C1 segment of cervical spinal cord (tissue), 14 donors: ENCODE results near the gene LENEP.

Experiments
- DNase-seq, 14 donors: peaks; one replicate each; lab custom pipeline; 2025; lab: John Stamatoyannopoulos, UW

Gene LENEP

DNA sequence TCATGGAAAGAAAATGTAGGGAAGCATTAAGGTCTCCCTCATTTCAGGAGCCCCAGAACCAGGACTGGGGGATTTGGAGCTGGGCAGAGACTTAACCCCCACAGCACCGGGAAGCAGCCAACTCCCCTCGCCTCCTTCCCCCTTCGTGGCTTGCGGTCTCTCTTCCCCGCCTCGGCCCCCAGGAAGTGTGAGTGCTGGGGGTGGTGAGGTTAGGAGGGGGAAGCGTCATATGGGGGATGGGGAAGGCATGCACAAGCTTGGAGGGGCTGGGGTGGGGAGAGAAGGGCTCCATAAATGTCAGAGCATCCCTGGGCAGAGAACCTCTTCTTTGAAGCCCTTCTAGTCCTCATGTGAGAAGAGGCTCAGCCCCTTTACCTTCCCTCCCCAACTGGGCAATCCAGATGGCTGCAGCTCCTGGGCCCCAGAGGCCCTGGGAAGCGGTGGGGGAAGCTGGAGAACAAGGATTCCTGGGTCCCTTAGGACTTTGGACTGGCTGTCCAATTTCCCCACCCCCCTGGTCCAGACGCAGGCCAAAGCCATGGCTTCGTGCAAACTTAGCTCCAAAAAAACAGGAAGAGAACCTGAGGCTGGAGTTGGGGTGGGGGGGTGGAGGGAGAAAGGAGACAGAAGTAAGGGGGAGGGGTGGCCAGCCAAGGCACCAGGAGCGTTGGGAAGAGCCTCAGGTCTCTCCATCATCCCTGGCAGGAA, 17.0 kb downstream of the LENEP start:
- DNase-seq, result peak in 2 of 14 donors; percentile 16 to 31

DNA sequence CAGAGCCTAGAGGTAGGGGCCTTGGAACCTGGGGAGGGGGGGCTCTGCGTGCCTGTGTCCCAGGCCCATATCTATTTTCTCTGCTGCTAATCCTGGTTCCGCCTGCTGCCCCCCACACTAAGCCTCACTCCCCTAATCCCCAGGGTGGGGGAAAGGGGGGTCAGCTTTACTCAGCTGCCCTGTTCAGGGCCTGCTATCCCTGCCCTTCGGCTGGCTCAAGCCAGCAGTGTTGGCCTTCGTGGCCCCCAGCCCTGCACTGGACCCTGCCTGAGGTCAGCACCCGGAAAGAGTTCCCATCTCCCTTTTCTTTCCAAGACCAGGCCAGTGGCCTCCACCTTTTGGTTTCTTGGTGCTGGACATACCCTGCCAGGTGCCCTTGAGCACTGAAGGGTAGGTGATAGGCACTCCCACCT, 17.6 kb downstream of the LENEP start:
- DNase-seq, result no peak

- DNase-seq, result no peak
Observed at GRCh38 chr1:155011437-155012025, 18.1 kb downstream of the LENEP start.

GRCh38 chr1:155012026-155012546, 18.7 kb downstream of the LENEP start:
- DNase-seq, result peak in 12 of 14 donors; percentile 18 to 93 (median 70)

GRCh38 chr1:155012776-155013602, 19.6 kb downstream of the LENEP start:
- no peak for DNase-seq

DNA sequence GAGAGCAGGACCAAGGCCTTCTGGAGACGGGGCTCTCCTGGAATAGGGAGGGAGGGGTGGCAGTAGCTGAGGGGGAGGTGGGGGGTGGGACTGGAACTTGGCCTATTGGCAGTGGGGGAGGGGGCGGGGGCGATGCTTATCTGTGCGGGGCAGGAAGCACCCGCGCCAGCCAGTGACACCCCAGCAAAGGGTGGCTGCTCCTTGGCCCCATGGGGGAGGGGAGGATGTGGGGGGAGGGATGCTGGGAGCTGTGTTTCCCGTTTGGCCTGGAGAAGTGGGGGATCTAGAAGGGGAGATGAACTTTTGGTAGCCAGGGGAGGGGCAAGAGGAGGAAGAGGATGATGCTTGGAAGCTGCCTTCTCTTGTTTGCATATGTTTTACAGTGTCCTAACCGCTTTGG, 20.2 kb downstream of the LENEP start:
- DNase-seq, result no peak

GRCh38 chr1:155014709-155015508, 21.5 kb downstream of the LENEP start:
- DNase-seq, result no peak

GRCh38 chr1:155015527-155016230, 22.3 kb downstream of the LENEP start:
- no peak for DNase-seq

GRCh38 chr1:155016231-155016831, 22.9 kb downstream of the LENEP start:
- DNase-seq, result no peak

- peak in 13 of 14 donors; percentile 60 to 89 (median 79) for DNase-seq
Observed at GRCh38 chr1:155017041-155017945, 23.9 kb downstream of the LENEP start.

DNA sequence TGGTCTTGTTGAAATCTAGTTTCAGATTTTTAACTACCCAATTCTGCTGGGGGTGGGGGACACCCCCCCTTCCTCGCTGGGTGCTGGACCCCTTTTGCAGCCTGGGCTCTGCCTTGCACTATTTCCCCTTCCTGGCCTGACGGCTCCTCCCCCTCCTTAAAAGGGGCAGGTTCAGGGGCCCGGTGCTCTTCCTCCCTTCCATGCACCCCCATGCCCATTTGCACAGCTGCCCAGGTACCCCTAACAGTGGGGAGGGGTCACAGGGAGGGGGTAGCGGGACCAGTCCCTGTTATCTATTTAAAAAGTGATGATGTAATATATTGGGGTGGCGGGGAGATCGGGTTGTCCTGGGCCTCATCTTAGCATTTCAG, 24.5 kb downstream of the LENEP start:
- no peak for DNase-seq

DNA sequence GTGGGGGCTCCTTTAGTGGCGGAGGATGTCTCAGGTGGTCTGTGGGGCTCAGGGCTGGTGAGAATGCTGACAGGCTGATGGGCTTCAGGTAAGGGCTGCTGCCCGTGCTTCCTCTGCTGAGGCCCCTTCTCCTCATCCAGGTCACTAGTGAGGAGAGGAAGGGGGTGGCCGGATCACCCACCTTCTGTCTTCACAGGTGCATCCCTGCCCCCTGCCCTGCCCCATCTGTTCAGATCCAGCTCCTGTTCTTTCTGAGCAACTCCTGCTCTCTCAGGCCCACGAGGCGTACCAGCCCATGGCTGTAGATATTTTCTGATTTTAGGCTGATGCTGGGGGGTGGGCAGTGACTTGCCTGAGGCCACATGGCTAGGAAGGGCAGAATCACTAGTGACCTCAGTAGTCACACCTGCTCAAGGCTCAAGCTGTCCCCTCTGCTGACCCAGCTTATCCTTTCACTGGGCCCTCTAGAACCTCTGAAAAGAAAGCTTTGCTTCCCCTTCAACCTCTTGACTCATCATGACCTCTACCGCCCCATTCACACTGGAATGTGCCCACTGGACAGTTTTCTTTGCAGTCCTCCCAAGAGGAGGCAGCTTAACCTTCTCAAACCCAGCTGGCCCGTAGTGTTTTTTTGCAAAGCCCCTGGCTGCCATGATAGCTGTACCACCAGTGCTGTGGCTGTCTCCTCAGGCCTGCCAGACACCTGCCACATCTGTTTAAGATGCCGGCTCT, 25.4 kb downstream of the LENEP start:
- no peak for DNase-seq

DNA sequence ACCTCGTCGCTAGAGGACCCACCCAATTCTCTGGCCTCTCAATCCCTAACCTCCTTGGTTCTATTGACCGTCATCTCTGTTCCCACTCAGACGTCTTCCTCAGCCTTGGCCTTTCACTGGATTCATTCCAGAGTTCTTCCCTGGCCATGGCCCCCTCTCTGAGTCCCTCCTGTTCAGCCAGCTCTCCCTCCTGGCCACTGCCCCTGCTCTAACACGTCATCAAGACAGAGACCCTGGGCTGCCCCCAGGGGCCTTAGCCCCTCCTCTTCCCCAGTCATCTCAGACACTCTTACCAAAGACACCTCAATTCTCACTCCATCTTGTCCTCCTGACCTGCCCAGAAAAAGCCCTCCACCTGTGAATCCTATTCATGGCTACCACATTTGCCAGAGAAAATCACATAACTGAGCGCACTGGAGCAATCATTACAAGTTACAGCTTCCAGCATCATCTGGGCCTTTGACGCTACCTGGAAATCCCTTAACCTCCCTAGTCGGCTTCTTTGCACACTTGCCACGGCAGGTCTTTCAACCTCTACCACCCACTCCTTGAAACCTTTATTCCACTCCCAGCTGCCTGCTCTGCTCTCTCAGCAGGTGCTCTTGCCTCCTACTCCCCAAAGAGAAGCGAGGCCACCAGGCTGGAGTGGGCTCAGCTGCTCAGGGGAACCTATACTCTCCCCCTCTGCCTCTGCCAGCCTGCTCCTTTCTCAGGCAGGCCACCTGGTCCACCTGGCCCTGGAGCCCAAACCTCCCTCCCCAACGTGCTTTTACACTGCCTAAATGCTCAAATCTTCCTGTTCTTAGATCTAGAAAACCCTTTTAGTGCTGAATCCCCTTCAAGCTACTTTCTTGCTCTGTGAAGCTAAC, 26.2 kb downstream of the LENEP start:
- DNase-seq, result no peak

DNA sequence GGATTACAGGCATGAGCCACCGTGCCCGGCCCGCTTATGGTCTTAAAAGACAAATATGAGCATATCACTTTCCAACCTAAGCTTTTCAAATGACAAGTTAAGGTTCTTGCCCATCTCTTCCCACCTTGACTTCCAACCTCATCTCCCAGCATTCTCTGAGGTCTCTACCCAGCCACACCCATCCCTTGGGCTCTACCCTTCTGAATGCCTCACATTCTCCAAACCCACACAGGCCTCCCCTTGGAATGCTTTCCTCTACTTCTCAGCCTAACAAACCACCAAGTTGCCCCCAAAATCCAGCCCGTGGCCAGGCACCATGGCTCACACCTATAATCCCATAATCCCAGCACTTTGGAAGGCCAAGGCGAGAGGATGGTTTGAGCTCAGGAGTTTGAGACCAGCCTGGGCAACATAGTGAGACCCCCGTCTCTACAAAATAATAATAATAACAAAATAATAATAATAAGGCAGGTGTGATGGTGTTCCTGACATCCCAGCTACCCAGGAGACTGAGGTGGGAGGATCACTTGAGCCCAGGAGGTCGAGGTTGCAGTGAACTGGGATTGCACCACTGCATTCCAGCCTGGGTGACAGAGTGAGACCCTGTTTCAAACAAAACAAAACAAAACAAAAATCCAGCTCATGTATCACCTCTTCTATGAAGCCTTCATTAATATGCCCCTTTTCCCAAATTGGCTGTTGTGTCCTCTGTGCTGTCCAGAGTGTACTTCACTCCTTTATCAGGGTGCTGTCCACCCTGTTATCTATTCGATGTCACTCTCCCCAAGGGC, 28.9 kb downstream of the LENEP start:
- no peak for DNase-seq

- no peak for DNase-seq
Observed at GRCh38 chr1:155022927-155023236, 29.5 kb downstream of the LENEP start.

DNA sequence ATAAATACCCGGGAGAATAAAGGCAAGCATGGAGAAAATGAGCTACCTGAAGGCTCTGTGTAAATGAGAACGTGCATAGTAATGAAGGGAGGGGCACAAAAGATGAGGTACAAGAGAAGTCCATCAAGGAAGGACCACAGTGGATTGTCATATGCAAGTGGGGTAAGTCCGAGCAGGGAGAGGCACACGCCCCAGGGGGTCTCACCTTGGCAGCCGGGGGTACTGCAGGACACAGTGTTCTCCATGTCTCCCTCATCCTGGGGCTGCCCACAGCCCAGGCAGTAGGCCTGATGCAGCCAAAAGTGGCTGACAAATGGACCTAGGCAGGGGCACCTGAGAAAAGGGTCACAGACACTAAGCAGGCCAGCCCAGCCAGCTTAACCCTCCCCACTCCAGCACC, 30.2 kb downstream of the LENEP start:
- no peak for DNase-seq

GRCh38 chr1:155024315-155024714, 30.9 kb downstream of the LENEP start:
- no peak for DNase-seq
